DLD1 (cell line): ENCODE data around the gene SELENON.

Source experiments
- in situ Hi-C: cut with HindIII; loops from 2 replicates; pipeline ENCODE4 v1.10.0; 2017; ENCODE audit warnings: low sequenced_read_pairs

SELENON gene

DNA sequence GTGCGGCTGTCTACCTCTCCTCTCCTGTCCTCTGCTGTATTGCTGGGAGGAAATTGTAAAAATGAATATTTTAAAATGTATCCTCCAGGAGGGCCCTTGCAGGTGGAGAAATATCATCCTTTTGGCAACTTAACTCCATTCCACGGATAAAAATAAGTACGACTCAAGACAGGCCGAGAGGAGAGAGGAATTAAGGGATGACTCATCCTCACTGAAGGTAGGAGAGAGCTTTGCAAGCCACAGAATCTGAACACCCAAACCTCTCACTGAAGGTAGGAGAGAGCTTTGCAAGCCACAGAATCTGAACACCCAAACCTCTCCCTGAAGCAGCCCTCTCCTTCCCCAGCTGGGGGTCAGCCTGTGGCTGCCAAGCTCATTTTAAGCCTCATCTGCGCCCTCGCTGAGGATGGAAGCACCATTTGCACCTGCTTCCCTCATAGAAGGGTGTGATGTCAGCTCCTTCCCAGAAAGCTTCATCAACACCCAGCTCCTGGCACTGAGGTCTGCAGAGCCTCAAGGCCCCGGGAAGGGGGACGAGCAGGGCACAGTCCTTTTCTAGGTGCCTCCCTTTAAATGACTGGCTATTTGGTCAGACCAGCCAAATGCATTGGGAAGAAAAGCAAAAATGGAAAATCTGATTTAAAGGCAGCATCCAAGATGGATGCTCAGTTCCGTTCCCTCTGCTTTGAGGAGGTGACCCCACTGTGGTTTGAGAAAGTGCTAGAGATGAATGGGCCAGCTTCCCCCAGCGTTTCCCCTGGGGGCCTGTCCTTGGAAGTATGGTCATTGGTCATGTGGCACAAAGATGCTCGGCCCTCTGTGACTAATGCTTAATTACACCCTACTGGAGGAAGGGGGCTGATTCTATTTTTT is 12.9 kb upstream of the SELENON start:
- in situ Hi-C loops = loop anchor here (5.0 to 25.0 kb wide), 3 partner anchors 35 to 300 kb away; no protein-coding TSS in a partner anchor

DNA sequence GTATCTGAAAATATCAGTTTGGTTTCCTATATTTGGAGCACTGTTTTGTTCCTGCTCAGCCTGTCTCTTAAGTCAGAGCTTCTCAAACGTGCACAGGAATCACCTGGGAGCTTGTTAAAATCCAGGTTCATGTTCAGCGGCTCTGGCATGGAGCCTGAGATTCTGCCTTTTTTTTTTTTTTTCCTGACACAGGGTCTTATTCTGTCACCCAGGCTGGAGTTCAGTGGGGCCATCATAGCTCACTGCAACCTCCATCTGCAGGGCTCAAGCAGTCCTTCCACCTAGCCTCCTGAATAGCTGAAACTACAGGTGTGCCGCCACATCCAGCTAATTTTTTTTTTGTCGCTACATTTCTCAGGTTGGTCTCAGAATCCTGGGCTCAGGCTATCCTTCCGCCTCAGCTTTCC is 12.2 kb upstream of the SELENON start:
- in situ Hi-C loops = loop anchor here (5.0 to 25.0 kb wide), 3 partner anchors 35 to 300 kb away; no protein-coding TSS in a partner anchor

DNA sequence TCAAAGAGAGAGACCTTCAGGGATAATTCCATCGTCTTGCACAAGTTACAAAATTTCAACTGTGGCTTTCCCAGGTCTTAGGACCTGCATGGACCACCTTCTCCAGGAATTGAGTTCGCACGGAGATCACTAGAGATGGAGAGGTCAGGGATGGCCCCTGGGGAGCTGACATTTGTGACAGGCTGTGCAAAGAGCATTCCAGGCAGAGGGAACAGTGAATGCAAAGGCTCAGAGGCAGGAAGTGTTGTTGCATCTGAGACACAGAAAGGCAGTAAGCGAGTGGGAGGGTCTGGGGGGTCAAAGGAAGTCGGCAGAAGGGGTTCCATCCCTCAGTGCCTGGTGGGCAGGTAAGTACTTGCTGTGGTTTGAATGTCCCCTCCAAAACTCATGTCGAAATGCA is 9.5 kb upstream of the SELENON start:
- in situ Hi-C loops = loop anchor here (25.0 kb wide), 1 partner anchor 303 kb away; no protein-coding TSS in a partner anchor

DNA sequence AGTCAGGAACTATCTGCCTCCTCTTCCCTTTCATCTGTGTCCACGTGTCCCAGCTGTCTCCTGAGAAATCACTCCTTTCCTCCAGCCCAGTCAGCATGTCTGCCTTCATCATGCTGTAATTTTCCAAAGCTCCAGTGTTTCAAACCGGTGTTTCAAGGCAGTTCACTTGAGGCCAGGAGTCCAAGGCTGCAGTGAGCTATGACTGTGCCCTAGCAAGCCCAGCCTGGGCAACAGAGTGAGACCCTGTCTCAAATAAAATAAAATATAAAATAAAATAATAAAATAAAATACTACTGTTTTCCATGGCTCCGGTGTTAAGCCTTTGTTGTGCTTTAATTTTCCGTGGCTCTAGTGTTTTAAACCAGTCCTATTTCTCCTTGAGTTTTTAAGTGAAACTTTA is 7.9 kb upstream of the SELENON start:
- in situ Hi-C loops = loop anchor here (25.0 kb wide), 1 partner anchor 305 kb away; no protein-coding TSS in a partner anchor

DNA sequence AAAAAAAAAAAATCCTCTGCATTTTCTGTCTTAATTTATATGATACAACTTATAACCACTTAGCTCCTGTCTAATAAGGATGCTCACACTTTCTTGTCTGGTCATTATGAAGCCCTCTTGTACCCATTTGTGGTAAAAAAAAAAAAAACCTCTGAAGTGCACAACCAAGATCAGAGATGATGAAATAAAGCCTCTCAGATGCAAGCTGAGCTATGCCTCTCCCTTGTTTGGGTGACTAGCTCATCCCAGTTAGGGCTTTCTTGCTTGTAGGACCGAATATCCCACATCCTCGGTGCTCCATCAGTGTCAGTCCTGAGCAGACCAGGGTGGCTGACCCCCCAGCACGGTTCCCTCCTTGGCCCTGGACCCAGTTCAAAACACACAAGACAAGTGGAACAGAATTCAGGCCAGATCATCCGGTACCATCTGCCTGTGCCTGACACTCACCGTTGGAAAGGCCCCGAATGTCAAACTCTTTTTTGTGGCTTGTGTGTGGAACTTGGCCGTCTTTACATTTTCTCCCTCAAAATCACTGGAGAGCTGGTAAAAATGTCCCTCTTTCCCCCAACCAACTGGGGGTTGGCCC is 6.3 kb upstream of the SELENON start:
- in situ Hi-C loops = loop anchor here (25.0 kb wide), 1 partner anchor 306 kb away; no protein-coding TSS in a partner anchor

DNA sequence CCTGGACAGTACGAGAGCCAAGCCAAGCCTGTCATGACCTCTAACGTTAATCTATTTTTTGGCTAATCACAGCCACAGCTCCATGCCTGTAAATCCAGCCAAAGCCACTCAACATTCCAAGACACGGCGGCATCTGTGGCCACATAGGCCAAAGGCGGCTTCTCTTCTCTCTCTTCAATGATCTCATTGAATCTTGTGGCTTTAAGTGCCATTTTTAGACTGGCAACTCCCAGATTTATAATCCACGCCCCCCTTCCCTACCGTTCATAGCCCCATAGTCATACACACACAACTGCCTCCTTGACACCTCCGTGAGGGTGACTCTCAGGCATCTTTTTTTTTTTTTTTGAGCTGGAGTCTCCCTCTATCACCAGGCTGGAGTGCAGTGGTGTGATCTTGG is 5.7 kb upstream of the SELENON start:
- in situ Hi-C loops = loop anchor here (25.0 kb wide), 1 partner anchor 307 kb away; no protein-coding TSS in a partner anchor

DNA sequence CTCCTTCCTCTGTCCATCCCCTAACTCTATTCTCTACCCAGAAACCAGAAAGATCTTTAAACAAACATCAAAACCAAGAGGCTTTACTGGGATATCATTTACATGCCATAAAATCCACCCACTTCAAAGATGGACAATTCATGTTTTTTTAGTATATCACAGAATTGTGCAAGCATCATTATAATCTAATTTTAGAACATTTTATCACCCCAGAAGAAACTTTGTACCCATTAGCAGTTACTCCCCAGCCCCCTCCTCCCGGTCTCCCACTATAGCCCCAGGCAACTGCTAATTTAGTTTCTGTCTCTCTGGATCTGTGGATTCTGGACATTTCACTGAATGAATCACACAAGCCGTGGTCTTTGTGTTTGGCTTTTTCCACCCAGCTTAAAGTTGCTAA is 4.8 kb upstream of the SELENON start:
- in situ Hi-C loops = loop anchor here (25.0 kb wide), 1 partner anchor 308 kb away; no protein-coding TSS in a partner anchor

DNA sequence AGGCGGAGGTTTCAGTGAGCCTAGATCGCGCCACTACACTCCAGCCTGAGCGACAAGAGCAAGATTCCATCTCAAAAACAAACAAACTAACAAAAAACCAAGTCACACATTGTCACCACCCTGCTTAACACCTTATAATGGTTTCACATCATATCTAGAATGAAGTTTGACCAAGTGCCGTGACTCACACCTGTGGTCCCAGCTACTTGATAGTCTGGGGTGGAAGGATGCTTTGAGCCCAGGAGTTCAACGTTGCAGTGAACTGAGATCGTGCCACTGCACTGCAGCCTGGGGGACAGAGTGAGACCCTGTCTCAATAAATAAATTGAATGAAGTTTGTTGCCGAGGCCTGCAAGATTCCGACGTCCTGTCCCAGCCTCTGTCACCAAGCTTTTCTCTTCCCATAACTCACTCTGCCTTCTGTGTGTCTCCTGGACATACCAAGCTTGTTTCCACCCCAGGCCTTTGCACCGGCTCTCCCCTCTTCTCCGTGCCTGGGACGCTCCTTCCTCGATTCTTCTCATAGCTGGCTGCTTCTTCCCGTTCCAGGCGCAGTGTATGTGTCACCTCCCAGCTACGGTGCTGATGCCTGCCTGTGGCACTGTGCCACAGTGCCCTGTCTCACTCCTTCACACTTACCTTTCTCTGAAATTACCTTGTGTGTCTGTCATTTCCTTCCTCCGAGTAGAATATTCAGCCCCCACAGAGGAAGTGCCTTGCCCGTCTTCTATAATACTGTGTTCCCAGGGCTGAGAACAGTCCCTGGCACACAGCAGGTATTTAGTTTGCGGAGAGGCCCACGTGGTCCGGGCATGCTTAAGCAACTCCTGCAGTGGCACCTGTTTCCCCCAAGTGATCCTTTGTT is 3.8 kb upstream of the SELENON start:
- in situ Hi-C loops = loop anchor here (25.0 kb wide), 1 partner anchor 309 kb away; no protein-coding TSS in a partner anchor

DNA sequence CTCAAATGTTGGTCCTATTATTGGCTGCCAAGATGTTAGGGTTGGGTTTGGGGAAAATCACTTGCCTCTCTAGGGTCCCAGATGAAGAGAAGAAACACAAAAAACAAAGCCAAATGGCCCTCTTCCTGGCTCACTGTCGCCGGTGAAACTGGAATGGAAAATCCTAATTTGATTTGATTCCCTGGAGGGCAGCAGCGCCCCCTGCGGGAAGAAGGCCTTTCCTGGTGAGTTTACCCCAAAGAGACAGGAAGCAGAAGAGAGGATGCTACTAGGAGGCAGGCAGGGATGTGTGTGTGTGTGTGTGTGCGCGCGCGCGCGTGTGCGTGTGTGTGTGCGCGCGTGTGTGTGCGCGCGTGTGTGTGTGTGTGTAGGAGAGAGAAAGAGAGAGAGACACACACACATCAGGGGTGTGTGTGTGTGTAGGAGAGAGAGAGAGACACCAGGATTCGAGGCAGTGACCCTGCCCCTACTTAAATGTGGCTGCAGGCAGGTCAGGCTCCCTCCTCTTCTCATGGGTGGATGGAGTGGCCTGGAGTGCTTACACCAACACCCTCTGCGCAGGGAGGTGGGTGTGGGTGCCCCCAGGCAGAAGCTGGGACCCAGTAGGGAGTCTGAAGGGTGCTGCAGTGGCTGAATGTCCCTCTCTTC is 3.1 kb upstream of the SELENON start:
- in situ Hi-C loops = loop anchor here (25.0 kb wide), 1 partner anchor 310 kb away; no protein-coding TSS in a partner anchor

DNA sequence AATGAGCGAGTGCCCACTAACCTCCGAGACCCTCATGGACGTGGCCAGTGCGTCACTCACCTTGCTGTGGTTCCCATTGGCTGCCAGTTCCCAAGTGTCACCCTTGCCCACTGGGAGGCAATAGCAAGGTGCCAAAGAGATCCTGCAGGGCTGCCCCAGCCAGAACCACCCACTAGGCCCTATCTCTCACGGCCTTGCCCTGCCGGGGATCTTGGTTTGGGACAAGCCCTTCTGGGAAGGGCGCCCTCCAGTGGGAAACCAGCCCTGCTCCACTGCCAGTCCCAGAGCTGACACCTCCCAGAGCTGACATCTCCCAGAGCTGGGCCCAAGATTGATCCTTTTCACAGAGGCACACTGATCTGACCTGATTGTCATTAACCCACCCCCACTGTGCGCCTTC is 2.1 kb upstream of the SELENON start:
- in situ Hi-C loops = loop anchor here (25.0 kb wide), 1 partner anchor 311 kb away; no protein-coding TSS in a partner anchor

DNA sequence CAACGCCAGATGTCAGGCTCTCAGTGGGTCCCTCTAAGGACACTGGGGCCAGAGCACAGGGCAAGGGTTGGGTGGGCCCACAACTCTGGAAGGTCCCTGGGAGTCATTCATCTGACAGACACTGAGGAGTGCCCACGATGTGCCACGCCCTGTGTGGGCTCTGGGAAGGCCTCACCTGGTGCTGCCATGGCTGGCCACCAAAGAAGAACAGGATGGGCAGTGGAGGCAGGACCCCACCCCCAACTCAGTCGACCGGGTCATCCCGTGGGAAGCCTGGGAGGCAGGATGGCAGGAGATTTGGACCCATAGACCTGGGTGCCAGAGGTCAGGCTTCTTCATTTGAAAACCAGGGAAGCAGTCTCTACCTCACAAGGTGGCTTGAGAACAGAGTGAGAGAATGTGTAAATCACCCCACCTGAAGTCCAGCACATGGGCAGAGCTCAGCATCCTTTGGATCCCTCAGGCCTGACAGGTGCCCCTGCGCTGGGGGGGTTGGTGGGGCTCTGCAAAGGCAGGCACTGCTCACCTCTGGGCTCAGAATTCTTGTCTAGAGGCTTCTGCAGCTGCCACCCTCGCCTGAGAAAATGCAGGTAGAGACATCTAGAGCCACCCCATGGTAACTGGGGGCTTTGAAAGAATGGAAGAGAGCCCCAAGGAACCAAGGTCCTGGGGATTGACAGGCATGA is 1.2 kb upstream of the SELENON start:
- in situ Hi-C loops = loop anchor here (25.0 kb wide), 1 partner anchor 312 kb away; no protein-coding TSS in a partner anchor

DNA sequence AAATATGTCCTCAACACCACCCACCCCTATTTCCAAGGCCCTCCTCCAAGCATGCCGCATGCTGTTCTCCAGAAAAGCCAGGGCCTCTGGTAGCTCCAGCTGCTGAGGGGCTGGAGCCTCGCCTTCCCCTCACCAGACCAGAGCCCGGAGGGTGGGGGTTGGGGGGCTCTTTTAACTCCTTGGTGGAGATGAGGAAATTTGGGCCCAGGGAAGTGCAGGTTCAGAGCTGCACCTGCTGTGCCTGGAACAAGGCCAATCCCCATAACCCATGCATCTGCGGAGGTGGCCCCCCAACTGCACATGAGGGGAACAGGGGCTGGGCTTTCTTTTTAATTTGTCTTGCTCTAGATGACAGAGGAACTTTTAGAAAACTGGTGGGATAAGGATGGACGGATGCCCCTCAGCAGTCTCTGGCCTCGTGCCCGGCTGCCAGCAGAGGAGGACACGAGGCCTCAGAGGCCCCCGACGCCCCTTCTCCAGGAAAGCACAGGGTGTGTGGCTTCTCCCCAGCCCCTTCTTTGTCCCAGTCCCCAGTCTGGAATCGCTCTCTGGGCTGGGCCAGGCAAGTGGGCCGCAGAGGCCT is 550 bp upstream of the SELENON start:
- in situ Hi-C loops = loop anchor here (25.0 kb wide), 1 partner anchor 312 kb away; no protein-coding TSS in a partner anchor

DNA sequence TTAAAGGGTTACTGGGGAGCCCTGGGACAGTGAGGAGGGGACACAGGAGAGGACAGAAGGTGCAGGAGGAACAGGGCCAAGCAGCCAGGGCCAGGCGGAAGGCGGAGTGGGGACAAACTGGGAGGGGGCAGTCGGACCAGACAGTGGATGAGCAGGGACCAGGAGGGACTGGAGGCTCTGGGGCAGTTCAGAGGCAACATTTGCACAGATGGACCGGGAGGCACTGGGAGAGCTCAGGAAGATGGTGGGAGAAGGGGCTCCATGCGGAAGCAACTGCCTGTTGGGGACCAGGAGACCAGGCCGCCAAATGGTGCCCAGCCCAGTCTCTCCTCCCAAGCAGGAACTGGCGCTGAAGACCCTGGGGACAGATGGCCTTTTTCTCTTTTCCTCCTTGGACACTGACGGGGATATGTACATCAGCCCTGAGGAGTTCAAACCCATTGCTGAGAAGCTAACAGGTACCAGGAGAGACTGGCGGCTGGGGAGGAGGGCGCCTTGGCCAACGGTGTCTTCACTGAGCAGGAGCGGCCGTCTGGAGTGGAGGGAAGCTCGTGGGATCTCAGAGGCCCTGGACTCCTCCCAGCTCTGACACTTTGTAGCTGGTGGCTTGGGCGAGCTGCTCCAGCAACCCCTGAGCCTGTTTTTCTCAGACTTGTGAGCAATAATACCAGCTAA is 847 bp downstream of the SELENON start:
- in situ Hi-C loops = no loop called here

DNA sequence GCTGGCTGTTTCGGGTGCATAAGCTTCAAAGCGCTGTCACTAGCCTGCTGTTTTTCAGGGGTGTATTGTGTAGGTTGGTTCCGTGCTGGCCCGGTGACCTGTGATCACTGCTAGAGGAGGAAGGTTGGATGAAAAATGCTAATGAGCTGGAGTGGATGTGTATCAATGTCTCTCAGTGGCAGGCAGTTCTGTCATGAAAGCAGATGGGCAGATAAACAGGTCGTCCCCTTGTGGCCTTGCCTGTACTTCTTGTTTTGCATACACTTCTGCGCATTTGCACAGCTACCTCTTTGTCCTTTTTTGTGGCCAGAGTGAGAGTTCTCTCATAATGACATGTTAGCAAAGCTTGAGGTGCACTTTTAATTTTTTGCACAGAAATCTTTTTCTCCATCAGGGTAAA is 2.9 kb downstream of the SELENON start:
- in situ Hi-C loops = no loop called here

DNA sequence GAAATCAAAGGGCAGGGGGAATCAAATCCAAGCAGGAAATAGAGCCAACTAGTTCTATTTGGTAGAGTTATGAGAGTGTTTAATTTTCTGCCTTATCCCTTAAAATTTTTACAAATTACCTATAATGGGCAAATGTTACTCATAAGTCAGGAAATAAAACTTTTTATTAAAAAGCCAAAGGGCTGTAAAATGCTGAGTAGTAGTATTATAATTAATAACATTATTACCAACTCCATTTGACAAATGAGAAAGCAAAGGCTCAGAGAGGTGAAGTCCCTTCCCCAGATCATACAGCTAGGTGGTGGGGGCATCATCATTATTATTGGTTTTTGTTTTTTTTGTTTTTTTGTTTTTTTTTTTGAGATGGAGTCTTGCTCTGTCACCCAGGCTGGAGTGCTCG is 3.4 kb downstream of the SELENON start:
- in situ Hi-C loops = no loop called here

DNA sequence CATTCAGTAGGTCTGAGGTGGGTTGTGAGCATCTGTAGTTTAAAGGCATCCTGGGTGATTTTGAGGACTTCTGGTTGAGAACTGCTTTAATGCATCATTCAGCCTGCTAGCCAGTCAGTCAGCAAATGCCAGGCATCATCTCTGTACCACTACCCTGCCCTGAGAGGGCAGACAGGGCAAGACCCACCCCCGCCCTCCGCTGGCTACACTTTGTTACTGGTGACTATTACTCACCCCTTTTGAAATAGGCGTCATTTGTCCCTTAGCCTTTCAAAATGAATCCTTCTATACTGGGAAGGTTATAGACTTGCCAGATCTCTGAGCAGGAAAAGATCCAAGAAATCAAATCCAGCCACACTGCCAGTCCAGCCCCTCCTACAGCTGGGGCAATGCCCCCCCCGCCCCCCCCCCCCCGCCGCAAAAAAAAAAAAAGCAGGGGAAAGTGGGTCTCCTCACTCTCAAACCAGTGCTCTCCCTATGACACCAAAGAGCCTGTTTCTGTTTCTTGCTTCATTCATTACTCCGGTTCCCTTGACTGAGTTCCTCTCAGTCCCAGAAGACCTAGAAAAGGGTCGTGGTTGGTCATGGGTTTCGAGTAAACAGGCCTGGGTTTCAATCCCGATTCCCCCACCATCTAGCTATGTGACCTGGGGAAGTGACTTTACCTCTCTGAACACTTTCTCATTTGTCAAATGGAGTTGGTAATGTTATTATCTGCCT is 4.4 kb downstream of the SELENON start:
- in situ Hi-C loops = no loop called here

DNA sequence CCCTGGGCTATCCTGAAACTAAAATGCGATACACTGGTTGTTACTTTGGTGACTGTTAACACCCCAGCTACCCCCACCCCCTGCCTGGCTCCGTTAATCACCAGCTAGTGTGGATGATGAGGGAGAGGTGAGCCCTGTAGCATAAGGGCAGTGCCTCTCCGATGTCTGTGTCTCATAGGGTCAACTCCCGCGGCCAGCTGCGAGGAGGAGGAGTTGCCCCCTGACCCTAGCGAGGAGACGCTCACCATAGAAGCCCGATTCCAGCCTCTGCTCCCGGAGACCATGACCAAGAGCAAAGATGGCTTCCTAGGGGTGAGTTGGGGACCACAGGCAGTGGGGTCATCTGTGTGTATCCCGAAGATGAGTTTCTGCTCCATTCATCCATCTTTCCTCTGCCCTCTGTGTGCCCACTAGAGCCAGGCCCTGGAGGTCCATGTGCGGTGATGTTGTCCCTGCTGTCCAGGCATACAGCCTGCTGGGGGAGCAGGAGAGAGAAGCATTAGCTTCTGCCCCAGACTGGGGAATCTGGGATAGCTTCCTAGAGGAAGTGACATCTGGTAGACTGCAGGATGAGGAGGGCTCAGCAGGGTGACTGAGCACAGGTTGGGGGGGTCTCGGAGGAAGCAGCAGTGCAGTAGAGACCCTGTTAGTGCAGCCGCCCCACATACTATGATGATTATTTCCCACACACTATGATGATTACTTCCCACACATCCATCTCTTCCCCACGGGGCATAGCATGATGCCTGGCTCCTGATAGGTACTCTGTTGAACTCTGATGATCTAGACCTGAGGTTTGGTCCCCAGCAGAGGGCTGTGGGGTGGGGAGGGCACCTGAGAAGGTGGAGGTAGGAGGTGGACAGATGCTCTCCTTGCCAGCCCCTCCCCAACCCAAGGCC is 5.2 kb downstream of the SELENON start:
- in situ Hi-C loops = no loop called here
